AG04449 (cell line): Measurements from ENCODE around the gene PLEKHH1.

Source experiments
- CTCF ChIA-PET: fragments of 350-600 bp; formaldehyde crosslinking; extraction: SDS; loops from one replicate; lab custom pipeline; 2021; ENCODE audit warnings: antibody characterized with exemption; lab: Yijun Ruan, JAX
- POLR2A ChIA-PET: fragments of 400-600, 350-600 bp; formaldehyde crosslinking; extraction: SDS; loops from one replicate; lab custom pipeline; 2020; ENCODE audit warnings: antibody characterized with exemption, inconsistent platforms; lab: Yijun Ruan, JAX
- DNase-seq: peaks from one replicate; pipeline ENCODE4 v3.0.0-alpha.2; 2010; ENCODE audit warnings: low read depth, low spot score
- H3K4me3 ChIP-seq: 2 replicates; pipeline ENCODE4 v1.5.1; 2011; ENCODE audit warnings: low read depth, mild to moderate bottlenecking, control low read depth, low read length
- CTCF ChIP-seq: IDR thresholded peaks from one replicate; pipeline ENCODE4 v1.5.1; 2011; ENCODE audit warnings: mild to moderate bottlenecking, moderate library complexity, low read length, control low read depth, inconsistent platforms; ENCODE audit not compliant: insufficient read depth; ENCODE audit errors: missing control alignments

The PLEKHH1 gene

DNA sequence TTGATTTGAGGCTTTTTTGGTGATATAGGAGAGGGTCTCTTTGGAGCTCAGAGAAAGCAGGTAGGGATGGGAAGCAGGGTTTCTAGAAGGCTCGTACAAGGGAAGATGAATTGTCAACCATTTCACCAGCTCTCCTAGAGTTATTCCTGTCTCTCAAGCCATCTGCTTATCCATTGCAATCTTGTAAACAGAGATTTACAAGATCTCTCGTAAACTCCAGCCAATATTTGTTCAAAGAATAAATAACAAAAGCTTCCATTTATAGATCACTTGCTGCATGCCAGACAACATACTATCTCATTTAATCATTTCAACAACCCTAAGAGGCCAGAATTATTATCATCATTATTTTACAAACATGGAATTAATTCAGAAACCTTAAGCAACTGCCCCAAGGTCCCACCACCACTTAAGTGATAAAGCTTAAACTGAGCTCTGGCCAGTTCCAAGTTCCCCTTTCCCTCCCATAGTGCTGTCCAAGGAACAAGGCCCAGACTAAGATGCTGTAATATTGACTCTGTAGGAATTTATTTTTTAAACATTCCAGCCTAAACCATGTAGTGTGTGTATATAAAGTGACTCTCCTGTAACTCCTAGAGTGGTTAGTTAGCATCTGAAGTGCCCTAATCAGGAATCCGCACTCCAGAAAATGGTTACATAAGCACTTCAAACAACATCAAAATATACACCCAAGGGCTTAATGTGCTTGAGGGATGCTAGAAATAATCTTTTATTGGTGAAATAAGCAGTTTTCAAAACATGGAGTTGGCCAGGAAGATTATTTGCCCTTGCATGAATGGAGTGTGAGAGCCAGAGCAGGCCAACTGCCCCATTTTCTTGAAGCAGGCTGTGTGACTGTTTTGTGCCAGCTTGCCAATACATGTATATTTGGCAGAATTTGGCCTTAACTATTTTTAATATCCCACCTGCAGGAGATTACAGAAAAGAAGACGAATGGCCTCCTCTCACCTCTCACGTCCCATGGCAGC, 2.8 kb upstream of the PLEKHH1 start:
- ChIA-PET POLR2A (no interaction called here), CTCF (interaction anchor here (0.7 to 4.6 kb wide), 4 partner anchors 41 to 173 kb away, joined by 3 to 22 read pairs (median 4); no protein-coding TSS in a partner anchor)
- TF ChIP-seq CTCF: no peak
- DNase-seq: no peak
- H3K4me3 ChIP-seq: no peak overlapping the region

GRCh38 chr14:67532606-67532997, 488 bp upstream of the PLEKHH1 start:
- ChIA-PET POLR2A (no interaction called here), CTCF (interaction anchor here (1.1 to 4.6 kb wide), 6 partner anchors 11 to 105 kb away, joined by 3 to 22 read pairs (median 4); no protein-coding TSS in a partner anchor)
- H3K4me3 ChIP-seq: peak overlapping the region; percentile 54
- no peak for DNase-seq
- no peak for TF ChIP-seq CTCF

DNA sequence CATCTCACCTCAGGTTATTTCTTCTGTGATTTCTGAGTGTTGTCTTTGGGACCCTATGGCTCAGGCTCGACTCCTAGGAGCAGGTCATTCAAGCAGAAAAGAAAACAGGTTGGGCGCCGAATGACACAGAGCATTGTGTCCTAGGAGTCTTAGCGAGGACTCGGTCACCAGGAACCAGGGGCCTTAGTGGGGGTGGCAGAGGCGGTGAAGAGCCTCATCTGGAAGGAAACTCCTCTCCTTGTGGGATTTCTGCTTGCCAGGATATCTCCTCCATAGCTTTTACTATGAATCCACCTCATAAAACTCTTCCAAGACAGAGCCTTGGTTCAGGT, 630 bp downstream of the PLEKHH1 start:
- H3K4me3 ChIP-seq: peak overlapping the region; percentile 54
- no peak for DNase-seq
- TF ChIP-seq CTCF: no peak
- POLR2A ChIA-PET: no interaction called here
- CTCF ChIA-PET: interaction anchor here (1.6 to 4.6 kb wide), 2 partner anchors 38 to 107 kb away, joined by 4 to 22 read pairs; no protein-coding TSS in a partner anchor

DNA sequence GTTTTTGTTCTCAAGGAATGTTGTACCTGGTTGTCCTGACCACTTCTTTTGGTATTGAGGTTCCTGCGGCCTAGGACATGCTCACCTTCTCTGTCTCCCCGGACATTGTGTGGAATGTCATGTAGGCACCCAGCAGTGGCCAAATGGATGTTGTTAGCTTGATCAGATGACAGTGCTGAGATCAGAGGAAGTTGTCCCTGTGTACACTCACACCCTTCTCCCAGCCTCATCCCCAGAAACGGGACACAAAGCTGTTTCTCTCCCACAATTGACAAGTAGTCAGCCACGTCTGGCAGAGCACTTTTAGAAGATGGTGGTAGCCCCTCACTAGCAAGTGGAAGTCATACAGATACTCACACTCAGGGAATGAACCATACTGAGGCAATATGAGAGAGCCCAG, 3.0 kb downstream of the PLEKHH1 start:
- ChIA-PET POLR2A (no interaction called here), CTCF (interaction anchor here (1.5 to 2.8 kb wide), 3 partner anchors 9 to 168 kb away, joined by 7 to 10 read pairs (median 10); no protein-coding TSS in a partner anchor)
- no peak overlapping the region for H3K4me3 ChIP-seq
- no peak for TF ChIP-seq CTCF
- no peak for DNase-seq

DNA sequence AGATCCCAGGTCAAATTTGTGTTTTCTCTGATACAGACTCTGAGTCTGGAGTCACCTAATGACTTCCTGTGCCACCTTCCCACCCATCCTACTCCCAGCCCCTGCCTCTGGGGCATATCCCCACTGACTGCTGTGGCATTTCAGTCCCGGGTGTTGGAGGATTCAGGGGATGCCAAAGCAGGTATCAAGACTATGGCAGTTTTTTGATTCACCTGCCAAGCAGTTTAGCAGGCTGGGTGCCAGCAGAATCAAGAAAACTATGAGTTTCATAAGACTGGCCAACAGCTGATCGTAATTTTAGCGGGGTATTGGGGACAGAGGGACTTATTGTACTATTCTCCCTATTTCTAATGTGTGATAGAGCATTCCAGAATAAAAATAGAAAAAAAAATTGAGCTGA, 4.6 kb downstream of the PLEKHH1 start:
- TF ChIP-seq CTCF: no peak
- CTCF ChIA-PET: interaction anchor here (0.8 to 3.3 kb wide), 3 partner anchors 10 to 40 kb away, joined by 3 to 20 read pairs (median 10); no protein-coding TSS in a partner anchor
- POLR2A ChIA-PET: no interaction called here
- DNase-seq: no peak
- H3K4me3 ChIP-seq: no peak overlapping the region

DNA sequence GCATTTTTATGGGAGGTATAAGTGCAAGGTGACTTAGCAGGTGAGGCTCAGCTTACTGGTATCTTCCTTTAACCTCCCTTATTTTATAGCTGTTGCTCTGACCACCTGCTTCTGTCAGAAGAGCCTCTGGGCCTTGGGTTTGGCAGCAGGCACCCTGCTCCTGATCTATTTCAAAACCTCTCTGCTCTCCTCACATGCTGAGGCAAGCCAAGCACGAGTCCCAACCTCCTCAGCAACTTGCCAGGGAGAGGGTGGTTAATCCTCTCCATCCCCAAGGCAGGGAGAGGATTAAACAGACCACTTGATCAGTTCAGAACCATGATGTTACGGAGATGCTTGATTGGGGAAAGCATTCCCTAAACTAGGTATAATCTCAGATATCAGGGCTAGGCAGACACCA, 5.4 kb downstream of the PLEKHH1 start:
- POLR2A ChIA-PET: no interaction called here
- CTCF ChIA-PET: interaction anchor here (0.8 to 3.3 kb wide), 3 partner anchors 11 to 40 kb away, joined by 3 to 20 read pairs (median 10); no protein-coding TSS in a partner anchor
- DNase-seq: no peak
- no peak overlapping the region for H3K4me3 ChIP-seq
- TF ChIP-seq CTCF: no peak
